B cell (primary cell): ENCODE measurements around the gene AHRR.

ENCODE experiments used
- EZH2 ChIP-seq: IDR thresholded peaks from 2 replicates; pipeline ENCODE4 v1.6.1; 2012; ENCODE audit warnings: borderline replicate concordance, low read depth, mild to moderate bottlenecking, moderate library complexity, low read length; ENCODE audit not compliant: insufficient read depth, poor library complexity, severe bottlenecking
- TF ChIP-seq, protein P1 (sequence below): fragments of 200-600 bp; IDR thresholded peaks from one replicate; pipeline ENCODE4 v1.8.0; 2022; ENCODE audit warnings: antibody characterized with exemption, mild to moderate bottlenecking

DNA sequence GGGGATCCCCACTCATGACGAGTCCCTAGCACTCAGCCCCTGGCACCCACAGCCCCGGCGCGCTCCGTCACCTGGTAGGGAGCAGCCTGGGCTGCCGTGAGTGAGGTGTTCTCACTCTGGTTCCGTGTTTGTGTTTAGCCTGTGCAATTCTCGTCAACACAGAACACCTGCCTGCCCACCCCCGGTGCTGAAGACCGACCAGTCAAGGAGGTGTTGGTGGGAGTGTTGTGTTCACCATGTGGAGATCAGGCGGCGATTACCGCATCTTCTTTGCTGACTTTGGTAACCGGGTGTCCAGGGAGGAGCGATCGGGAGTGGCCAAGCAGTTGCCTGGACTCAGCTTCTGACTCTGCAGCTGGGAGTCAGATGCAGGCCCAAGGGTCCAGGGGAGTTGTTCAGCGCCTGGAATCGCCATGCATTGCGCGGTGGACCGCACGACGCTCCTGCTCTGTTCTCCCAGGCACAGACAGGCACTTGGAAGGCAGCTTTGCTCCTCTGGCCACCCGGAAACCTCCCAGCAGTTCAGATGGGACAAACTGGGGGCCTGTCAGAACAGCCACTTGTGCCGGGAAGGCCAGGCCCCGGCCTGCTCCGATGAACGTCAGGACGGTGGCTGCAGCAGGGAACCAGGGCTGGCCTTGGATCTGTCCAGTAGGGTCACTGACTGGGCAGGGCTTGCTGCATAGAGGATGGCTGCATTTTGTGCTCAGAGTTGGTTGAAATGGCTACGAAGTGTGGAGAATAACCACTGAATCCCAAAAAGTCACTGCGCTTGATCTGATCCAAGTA lies 149.6 kb downstream of the AHRR start:
- TF ChIP-seq, protein P1, sequence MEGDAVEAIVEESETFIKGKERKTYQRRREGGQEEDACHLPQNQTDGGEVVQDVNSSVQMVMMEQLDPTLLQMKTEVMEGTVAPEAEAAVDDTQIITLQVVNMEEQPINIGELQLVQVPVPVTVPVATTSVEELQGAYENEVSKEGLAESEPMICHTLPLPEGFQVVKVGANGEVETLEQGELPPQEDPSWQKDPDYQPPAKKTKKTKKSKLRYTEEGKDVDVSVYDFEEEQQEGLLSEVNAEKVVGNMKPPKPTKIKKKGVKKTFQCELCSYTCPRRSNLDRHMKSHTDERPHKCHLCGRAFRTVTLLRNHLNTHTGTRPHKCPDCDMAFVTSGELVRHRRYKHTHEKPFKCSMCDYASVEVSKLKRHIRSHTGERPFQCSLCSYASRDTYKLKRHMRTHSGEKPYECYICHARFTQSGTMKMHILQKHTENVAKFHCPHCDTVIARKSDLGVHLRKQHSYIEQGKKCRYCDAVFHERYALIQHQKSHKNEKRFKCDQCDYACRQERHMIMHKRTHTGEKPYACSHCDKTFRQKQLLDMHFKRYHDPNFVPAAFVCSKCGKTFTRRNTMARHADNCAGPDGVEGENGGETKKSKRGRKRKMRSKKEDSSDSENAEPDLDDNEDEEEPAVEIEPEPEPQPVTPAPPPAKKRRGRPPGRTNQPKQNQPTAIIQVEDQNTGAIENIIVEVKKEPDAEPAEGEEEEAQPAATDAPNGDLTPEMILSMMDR: no peak
- no peak for TF ChIP-seq EZH2
